Activated CD8-positive, alpha-beta memory T cell treated with anti-CD3 and anti-CD28 coated beads, Interleukin-2, amount 10 ng/mL, durations not matched to agents 7 days and 5 days (primary cell): Measurements from ENCODE around the gene F7. TPM values are rescaled to one million over a fixed set of nuclear protein-coding genes. Genes with fewer than 3 reads are reported as not detected.
A peak's percentile ranks its signal among the peaks of the same experiment; 100 is the strongest.
"Not testable (repeated sequence)": the region's sequence is repeated elsewhere in the genome, so short reads cannot be mapped to it uniquely, and the experiment has no call there.

Experiments
- ATAC-seq: fragments of 150-1000 bp; cut with Tn5 transposase; one replicate; pipeline ENCODE4 v1.10.0; 2021; ENCODE audit warnings: moderate library complexity
- CTCF ChIA-PET: fragments of 350-600 bp; sonication (Branson Sonifier 250); formaldehyde crosslinking; loops from one replicate; lab custom pipeline; 2021; ENCODE audit warnings: antibody characterized with exemption; lab: Charles Lee
- DNase-seq: peaks from one replicate; pipeline ENCODE4 v3.0.0-alpha.2; 2020
- H3K27ac Mint-ChIP-seq: one replicate; pipeline ENCODE4 v1.8.0; 2021; ENCODE audit warnings: mild to moderate bottlenecking, mixed read lengths
- H3K27me3 Mint-ChIP-seq: one replicate; pipeline ENCODE4 v1.8.0; 2021; ENCODE audit warnings: mixed read lengths
- H3K36me3 Mint-ChIP-seq: one replicate; pipeline ENCODE4 v1.8.0; 2021; ENCODE audit warnings: mild to moderate bottlenecking, mixed read lengths
- H3K4me1 Mint-ChIP-seq: one replicate; pipeline ENCODE4 v1.8.0; 2021; ENCODE audit warnings: mixed read lengths
- H3K4me3 Mint-ChIP-seq: one replicate; pipeline ENCODE4 v1.8.0; 2021; ENCODE audit warnings: mild to moderate bottlenecking, moderate library complexity, mixed read lengths
- H3K9me3 Mint-ChIP-seq: one replicate; pipeline ENCODE4 v1.8.0; 2022; ENCODE audit warnings: low read depth, mixed read lengths
- total RNA-seq, 2 experiments: library from RNA; stranded (reverse); gene quantifications; one replicate each; pipeline ENCODE4 v1.2.3, GENCODE V29; 2021

The F7 gene
- total RNA-seq, 2 experiments from 2014 or later, result not detected

DNA sequence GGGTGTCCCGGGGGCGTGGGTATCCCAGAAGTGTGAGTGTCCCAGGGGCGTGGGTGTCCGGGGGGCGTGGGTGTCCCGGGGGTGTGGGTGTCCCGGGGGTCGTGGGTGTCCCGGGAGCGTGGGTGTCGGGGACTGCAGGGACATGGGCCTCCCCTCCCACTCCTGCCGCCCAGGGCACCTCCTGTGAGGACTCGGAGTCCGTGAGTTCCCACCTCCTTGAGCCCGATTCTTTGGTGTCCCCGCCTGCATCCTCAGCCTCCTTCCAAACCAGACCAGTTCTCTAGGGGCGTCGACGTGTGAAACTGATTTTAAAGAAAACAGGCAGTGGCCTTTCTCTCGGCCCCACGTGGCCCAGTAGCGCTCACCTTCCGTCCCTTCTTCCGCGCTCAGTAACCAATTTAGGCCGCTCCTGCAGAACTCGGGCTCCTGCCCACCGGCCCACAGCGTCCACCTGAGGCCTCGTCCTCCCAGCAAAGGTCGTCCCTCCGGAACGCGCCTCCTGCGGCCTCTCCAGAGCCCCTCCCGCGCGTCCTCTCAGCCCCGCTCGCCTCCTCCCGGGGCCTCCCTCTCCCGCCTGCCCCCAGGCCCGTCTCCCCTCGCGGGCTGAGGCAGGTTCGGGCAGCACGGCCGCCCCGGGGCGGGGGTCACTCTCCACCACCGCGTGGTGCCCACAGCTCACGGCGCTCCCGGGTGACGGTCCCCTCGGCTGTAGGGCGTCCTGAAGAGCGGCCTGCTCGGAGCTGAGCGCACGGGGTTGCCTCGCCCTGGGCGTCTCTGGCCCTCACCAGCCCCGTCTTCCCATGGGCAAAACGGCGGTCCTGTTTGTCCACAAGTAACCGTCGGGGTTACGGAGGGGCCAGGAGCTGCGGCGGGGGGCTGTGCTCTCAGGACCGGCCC, 3.8 kb downstream of the F7 start:
- no peak overlapping the region for H3K4me3 Mint-ChIP-seq
- peaks cover 7% of the 10 kb centered on the region for H3K27me3 Mint-ChIP-seq
- peaks cover 3% of the 10 kb centered on the region for H3K36me3 Mint-ChIP-seq
- DNase-seq (no peak), ATAC-seq (peak; percentile 25)
- H3K4me1 Mint-ChIP-seq, result no peaks in the 10 kb centered on the region
- CTCF ChIA-PET, result no interaction called here
- no peak overlapping the region for H3K27ac Mint-ChIP-seq
- no peaks in the 10 kb centered on the region for H3K9me3 Mint-ChIP-seq

DNA sequence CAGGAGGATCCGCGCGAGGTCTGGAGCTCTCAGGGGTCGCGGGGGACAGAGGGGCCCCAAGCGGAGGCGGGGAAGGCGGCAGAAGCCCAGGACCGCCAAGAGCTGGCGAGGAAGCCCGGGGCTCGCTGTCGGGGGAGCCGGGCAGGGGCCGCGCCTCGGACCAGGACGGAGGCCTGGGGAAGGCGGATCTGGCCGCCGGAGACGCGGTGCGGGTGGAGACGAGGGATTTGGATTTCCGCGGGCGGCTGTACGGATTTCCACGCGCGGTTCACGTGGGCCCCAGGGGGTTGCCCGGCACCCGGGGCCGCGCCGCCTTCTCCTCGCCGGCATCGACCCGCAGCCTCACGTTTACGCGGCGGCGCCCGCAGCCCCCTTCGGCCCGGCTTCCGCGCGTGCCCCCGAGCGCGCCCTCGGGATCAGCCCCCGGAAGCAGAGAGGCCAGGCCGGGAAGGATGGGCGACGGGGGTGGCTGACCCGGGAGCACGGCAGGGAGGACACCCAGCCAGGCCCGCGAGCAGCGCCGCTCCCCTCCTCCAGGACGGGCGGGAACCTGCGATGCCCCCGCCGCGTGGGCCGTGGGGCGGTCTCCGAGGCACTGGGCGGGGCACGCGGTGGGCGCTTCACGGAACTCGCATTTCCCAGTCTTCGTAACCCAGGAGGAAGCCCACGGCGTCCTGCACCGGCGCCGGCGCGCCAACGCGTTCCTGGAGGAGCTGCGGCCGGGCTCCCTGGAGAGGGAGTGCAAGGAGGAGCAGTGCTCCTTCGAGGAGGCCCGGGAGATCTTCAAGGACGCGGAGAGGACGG, 4.7 kb downstream of the F7 start:
- DNase-seq, result no peak
- CTCF ChIA-PET, result no interaction called here
- ATAC-seq, result peak; percentile 34
- H3K27me3 Mint-ChIP-seq, result peaks cover 7% of the 10 kb centered on the region
- peaks cover 3% of the 10 kb centered on the region for H3K36me3 Mint-ChIP-seq
- no peaks in the 10 kb centered on the region for H3K9me3 Mint-ChIP-seq
- no peak overlapping the region for H3K27ac Mint-ChIP-seq
- no peaks in the 10 kb centered on the region for H3K4me1 Mint-ChIP-seq
- no peak overlapping the region for H3K4me3 Mint-ChIP-seq

DNA sequence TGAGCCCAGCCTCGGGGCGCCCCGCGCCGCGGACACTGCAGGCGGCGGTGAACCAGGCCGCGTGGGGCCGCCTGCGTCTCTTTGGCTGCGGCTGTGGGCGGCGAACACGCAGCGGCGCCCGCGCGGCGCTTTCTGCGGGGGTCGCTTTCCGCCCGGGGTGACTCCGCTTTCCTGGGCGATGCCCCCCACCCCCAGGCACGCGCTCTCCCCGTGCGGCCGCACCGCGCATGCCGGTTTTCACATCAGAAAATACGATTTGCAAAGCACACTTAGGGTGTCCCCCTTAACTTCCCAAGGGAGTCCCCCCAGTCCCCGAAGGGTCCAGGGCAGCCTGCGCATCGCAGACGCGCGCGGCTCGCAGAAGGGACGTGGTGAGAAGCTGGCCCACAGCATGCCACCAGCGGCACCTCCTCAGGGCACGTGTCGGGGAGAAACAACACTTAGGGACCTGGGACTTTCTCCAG, 5.3 kb downstream of the F7 start:
- CTCF ChIA-PET, result no interaction called here
- no peak for ATAC-seq
- Mint-ChIP-seq H3K4me3 (no peak overlapping the region), H3K27ac (no peak overlapping the region), H3K4me1 (no peaks in the 10 kb centered on the region), H3K9me3 (no peaks in the 10 kb centered on the region), H3K27me3 (peaks cover 7% of the 10 kb centered on the region), H3K36me3 (peaks cover 3% of the 10 kb centered on the region)
- no peak for DNase-seq

DNA sequence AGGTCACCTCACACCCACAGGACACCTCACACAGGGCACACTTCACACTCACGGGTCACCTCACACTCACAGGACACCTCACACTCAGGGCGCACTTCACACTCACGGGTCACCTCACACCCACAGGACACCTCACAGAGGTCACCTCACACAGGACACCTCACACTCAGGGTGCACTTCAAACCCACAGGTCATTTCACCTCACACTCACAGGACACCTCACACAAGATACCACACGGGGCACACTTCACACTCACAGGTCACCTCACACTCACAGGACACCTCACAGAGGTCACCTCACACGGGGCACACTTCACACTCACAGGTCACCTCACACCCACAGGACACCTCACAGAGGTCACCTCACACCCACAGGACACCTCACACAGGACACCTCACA, 6.2 kb downstream of the F7 start:
- H3K27ac Mint-ChIP-seq, H3K9me3 Mint-ChIP-seq, H3K27me3 Mint-ChIP-seq, ATAC-seq, DNase-seq, H3K4me1 Mint-ChIP-seq, H3K4me3 Mint-ChIP-seq, CTCF ChIA-PET, H3K36me3 Mint-ChIP-seq: not testable (repeated sequence)

DNA sequence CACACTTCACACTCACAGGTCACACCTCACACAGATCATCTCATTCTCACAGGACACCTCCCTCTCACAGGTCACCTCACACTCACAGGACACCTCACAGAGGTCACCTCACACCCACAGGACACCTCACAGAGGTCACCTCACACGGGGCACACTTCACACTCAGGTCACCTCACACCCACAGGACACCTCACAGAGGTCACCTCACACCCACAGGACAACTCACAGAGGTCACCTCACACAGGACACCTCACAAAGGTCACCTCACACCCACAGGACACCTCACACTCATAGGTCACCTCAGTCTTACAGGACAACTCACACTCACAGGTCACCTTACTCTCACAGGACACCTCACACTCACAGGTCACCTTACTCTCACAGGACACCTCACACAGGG, 6.9 kb downstream of the F7 start:
- H3K27me3 Mint-ChIP-seq, H3K4me1 Mint-ChIP-seq, H3K27ac Mint-ChIP-seq, DNase-seq, H3K9me3 Mint-ChIP-seq, CTCF ChIA-PET, H3K36me3 Mint-ChIP-seq, H3K4me3 Mint-ChIP-seq, ATAC-seq: not testable (repeated sequence)

DNA sequence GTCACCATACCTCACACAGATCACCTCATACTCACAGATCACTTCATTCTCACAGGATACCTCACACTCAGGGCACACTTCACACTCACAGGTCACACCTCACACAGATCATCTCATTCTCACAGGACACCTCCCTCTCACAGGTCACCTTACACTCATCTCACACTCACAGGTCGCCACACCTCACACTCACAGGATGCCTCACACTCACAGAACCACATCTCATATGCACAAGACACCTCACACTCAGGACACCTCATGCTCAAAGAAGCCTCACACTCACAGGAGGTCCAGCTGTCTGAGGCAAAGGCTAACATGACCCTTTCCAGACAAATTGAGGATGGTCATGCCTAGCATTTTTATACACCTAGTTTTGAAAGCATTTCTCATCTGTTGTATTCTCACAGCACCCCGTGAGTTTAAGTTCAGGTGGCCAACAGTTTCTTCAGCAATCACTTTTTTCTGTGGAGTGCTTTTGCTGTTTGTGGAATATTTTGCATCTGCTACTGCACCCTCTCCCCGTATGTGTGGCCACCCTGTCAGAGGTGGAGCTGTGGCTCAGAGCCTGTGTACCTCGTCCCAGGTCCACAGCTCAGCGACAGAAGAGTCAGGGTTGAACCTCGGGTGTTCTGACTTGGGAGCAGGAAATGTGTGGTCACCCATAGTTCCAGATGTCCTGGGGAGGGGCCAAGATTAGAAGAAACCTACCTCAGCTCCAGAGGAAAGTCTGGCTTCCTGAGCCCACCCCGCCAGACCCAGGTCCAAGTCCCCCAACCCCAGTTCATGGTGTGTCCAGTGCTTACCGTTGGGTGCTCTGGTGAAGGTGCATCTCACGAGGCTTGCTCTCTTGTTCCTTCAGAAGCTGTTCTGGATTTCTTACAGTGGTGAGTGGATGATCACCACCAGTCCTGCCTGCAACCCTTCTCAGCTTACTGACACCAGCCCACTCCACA, 7.6 kb downstream of the F7 start:
- CTCF ChIA-PET, result no interaction called here
- Mint-ChIP-seq H3K27me3 (peaks cover 7% of the 10 kb centered on the region), H3K36me3 (peaks cover 3% of the 10 kb centered on the region), H3K4me3 (no peak overlapping the region), H3K4me1 (no peaks in the 10 kb centered on the region), H3K27ac (no peak overlapping the region), H3K9me3 (no peaks in the 10 kb centered on the region)
- ATAC-seq (no peak), DNase-seq (no peak)

DNA sequence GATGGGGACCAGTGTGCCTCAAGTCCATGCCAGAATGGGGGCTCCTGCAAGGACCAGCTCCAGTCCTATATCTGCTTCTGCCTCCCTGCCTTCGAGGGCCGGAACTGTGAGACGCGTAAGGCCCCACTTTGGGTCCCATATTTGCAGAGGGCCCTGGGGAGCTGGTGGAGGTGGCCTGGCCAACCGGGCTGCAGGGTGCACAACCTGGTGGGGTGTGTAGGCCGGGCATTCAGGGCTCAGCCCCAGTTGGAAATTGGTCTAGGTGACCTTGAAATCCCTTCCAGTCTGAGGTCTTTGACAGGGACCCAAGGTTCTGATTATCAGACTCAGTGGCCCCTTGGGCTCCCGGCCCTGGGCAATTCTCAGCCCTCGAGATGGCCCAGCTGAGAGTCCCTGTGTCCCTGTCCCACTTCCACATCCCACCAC, 8.3 kb downstream of the F7 start:
- DNase-seq, result no peak
- ATAC-seq, result no peak
- Mint-ChIP-seq H3K27ac (no peak overlapping the region), H3K4me1 (no peaks in the 10 kb centered on the region), H3K9me3 (no peaks in the 10 kb centered on the region), H3K27me3 (peaks cover 7% of the 10 kb centered on the region), H3K36me3 (peaks cover 3% of the 10 kb centered on the region), H3K4me3 (no peak overlapping the region)
- CTCF ChIA-PET, result no interaction called here

DNA sequence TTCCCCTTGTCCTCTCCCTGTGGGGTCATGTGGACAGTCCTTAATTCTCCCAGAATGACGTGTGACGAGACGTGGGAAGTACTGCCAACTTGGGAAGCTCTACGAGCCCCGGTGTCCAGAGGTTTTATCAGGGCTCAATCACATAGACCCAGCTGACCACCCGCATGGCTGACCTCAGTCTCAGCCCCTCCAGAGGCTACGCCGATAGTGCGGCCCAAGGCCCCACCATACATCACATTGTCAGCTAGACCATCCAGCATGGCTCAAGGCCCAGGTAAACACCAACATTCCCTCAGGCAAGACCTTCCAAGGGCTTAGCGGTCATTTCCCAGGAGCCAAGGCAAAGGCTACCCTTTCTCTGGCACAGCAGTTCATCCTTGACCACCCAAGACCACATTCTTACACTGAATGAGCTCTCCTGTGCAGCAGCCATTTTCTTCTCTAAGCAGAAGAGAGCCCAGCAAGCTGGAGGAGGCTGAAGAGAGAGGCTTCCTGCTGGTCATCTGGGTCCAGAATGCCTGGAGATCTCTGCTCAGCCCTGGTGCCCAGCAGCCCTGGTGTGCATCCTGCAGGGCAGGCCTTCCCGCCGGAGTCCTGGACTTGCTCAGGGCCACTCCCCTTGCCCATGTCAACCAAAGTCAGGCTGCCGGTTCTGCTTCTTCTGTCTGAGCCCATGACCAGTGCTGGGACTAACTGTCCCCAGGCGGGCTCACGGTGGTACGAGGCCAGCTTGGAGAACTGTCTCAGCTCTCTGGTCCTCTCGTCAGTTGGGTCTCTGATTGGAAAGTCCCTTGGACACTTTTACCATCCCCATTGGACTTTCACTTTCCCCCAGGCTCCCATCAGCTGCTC, 9.1 kb downstream of the F7 start:
- ATAC-seq (no peak), DNase-seq (no peak)
- Mint-ChIP-seq H3K27ac (no peak overlapping the region), H3K36me3 (no peaks in the 10 kb centered on the region), H3K4me1 (no peaks in the 10 kb centered on the region), H3K27me3 (peaks cover 3% of the 10 kb centered on the region), H3K4me3 (no peak overlapping the region), H3K9me3 (no peaks in the 10 kb centered on the region)
- CTCF ChIA-PET, result no interaction called here

DNA sequence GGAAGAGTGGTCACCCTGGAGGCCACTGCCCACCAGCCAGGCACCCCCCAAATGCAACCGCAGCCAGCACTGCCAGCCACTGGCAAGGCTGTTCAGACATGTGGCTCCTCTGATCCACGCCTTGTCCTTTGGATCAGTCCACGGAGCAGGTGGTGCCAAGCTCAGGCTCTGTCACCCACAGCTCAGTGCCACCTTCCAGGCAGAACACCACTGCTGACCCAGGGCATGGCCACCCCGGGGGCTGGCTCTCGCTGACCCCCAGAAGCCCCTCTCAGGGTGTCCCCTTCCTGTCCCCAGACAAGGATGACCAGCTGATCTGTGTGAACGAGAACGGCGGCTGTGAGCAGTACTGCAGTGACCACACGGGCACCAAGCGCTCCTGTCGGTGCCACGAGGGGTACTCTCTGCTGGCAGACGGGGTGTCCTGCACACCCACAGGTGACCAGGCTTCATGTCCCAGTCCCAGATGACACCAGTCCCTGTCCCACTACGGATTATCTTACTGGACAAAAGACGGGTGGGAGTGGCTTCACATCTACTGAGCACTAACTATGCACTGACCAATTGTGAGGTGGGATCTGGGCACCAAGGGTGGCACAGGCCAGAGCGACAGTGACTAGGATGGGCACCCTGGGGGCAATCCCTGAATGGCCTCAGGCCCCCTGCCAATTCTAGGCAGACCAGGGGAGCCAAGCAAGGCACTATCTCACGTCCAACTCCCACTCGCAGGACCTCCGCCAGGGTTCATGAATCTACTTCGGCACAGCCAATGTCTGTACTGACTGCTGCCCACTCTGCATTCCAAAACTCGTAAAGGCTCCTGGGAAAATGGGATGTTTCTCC, 10.0 kb downstream of the F7 start:
- DNase-seq (no peak), ATAC-seq (no peak)
- CTCF ChIA-PET, result no interaction called here
- H3K4me3 Mint-ChIP-seq, result no peak overlapping the region
- H3K27ac Mint-ChIP-seq, result no peak overlapping the region
- H3K9me3 Mint-ChIP-seq, result no peaks in the 10 kb centered on the region
- peaks cover 3% of the 10 kb centered on the region for H3K27me3 Mint-ChIP-seq
- no peaks in the 10 kb centered on the region for H3K36me3 Mint-ChIP-seq
- H3K4me1 Mint-ChIP-seq, result no peaks in the 10 kb centered on the region

DNA sequence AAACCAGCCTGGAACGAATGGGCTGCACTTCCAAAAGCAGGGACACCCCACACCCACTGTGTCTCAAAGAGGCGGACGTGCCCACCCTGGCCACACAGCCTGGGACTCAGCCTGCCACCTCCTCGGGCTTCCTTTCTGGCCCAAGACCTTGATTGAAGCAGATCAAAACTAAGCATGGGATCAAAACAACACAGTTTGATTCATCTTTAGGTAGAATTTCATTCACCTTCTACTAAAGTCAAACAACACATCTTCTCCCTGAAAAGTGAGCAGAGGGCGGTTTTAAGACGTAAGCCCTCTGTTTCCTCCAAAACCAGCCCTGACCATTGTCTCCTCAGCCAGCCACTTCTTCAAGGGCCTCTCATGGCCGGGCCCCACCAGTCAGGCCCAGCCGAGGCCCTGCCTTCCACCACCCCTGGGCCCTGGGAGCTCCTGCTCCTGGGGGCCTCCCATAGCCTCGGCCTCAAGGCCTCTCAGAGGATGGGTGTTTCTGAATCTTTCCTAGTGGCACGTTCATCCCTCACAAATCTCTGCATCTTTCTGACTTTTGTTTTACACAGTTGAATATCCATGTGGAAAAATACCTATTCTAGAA, 10.7 kb downstream of the F7 start:
- Mint-ChIP-seq H3K36me3 (no peaks in the 10 kb centered on the region), H3K4me3 (no peak overlapping the region), H3K27me3 (no peaks in the 10 kb centered on the region), H3K4me1 (no peaks in the 10 kb centered on the region), H3K27ac (no peak overlapping the region), H3K9me3 (no peaks in the 10 kb centered on the region)
- CTCF ChIA-PET, result no interaction called here
- ATAC-seq, result no peak
- no peak for DNase-seq

DNA sequence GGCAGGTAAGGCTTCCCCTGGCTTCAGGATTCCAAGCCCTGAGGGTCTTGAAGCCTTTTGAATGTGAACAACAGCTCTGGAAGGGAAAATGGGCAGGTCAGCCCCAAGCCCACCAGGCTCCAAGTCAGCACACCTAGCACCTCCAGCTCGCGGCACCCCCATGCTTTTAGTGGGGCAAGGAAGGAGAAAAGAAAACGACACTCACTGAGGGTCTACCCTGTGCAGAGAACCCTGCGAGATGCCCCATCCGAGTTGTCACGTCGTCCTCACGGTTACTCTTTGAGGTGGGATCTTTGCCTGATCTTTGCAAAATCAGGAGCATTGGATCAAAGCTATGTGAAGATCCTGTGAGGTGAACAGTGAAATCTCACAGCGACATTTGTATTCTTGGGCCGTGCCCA, 11.3 kb downstream of the F7 start:
- Mint-ChIP-seq H3K27me3 (peaks cover 3% of the 10 kb centered on the region), H3K4me3 (no peak overlapping the region), H3K27ac (no peak overlapping the region), H3K4me1 (no peaks in the 10 kb centered on the region), H3K36me3 (no peaks in the 10 kb centered on the region), H3K9me3 (no peaks in the 10 kb centered on the region)
- no peak for ATAC-seq
- no peak for DNase-seq
- CTCF ChIA-PET, result no interaction called here
